Measurements from ENCODE around the gene PBX2.
A peak's percentile ranks its signal among the peaks of the same experiment; 100 is the strongest.
"Not testable (repeated sequence)": the region's sequence is repeated elsewhere in the genome, so short reads cannot be mapped to it uniquely, and the experiment has no call there.

Gene PBX2

GRCh38 chr6:32200711-32201475 is 10.9 kb upstream of the PBX2 start:
- DNase-seq: no peak

GRCh38 chr6:32198866-32199265 is 8.9 kb upstream of the PBX2 start:
- no peak for DNase-seq

- DNase-seq: no peak
These were observed 8.3 kb upstream of the PBX2 start for GRCh38 chr6:32198345-32198696.

- peak; percentile 27 to 35 for DNase-seq
These were observed 6.9 kb upstream of the PBX2 start for GRCh38 chr6:32196682-32197616.

- DNase-seq: peak; percentile 76 to 83
These were observed 6.1 kb upstream of the PBX2 start for GRCh38 chr6:32195902-32196681.

GRCh38 chr6:32195652-32195901 is 5.6 kb upstream of the PBX2 start:
- DNase-seq: peak; percentile 100

- peak in 1 of 2 donors; percentile 55 for DNase-seq
These were observed 5.0 kb upstream of the PBX2 start for GRCh38 chr6:32194825-32195651.

- no peak for DNase-seq
These were observed 4.4 kb upstream of the PBX2 start for GRCh38 chr6:32194388-32194787.

- not testable (repeated sequence) for DNase-seq
These were observed 3.1 kb upstream of the PBX2 start for GRCh38 chr6:32193096-32193495.

- DNase-seq: peak; percentile 47 to 64
These were observed 2.6 kb upstream of the PBX2 start, which contains the start of gene GPSM3 for GRCh38 chr6:32192608-32193039. GPSM3 (minus strand) TSS chr6:32192643; CDS start chr6:32192513, 130 bp downstream.

- DNase-seq: peak; percentile 26 to 57
These were observed 1.9 kb upstream of the PBX2 start for GRCh38 chr6:32191696-32192607.

GRCh38 chr6:32190911-32191677 is 1.1 kb upstream of the PBX2 start:
- peak in 1 of 2 donors; percentile 20 for DNase-seq

GRCh38 chr6:32189742-32190053 is 304 bp downstream of the PBX2 start:
- DNase-seq: no peak

GRCh38 chr6:32189069-32189741 is 797 bp downstream of the PBX2 start:
- DNase-seq: no peak

- DNase-seq: no peak
These were observed 1.5 kb downstream of the PBX2 start for GRCh38 chr6:32188381-32189068.

- DNase-seq: not testable (repeated sequence)
These were observed 2.1 kb downstream of the PBX2 start for GRCh38 chr6:32187725-32188380.

- DNase-seq: no peak
These were observed 2.8 kb downstream of the PBX2 start for GRCh38 chr6:32187009-32187709.
